ACHN (cell line): Measurements from ENCODE around the gene ENKD1.
"Not testable (repeated sequence)": the region's sequence is repeated elsewhere in the genome, so short reads cannot be mapped to it uniquely, and the experiment has no call there.

Source experiments
- DNase-seq: peaks from one replicate; pipeline ENCODE4 v3.0.0-alpha.2; 2015
- in situ Hi-C: cut with HindIII; loops from 2 replicates; pipeline ENCODE4 v1.10.0; 2017; ENCODE audit warnings: low sequenced_read_pairs, low pct_ligation_motif_present, low pct_unique_long_range_greater_than_20kb

ENKD1 gene, protein sequence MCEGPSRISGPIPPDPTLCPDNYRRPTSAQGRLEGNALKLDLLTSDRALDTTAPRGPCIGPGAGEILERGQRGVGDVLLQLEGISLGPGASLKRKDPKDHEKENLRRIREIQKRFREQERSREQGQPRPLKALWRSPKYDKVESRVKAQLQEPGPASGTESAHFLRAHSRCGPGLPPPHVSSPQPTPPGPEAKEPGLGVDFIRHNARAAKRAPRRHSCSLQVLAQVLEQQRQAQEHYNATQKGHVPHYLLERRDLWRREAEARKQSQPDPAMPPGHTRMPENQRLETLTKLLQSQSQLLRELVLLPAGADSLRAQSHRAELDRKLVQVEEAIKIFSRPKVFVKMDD

DNA sequence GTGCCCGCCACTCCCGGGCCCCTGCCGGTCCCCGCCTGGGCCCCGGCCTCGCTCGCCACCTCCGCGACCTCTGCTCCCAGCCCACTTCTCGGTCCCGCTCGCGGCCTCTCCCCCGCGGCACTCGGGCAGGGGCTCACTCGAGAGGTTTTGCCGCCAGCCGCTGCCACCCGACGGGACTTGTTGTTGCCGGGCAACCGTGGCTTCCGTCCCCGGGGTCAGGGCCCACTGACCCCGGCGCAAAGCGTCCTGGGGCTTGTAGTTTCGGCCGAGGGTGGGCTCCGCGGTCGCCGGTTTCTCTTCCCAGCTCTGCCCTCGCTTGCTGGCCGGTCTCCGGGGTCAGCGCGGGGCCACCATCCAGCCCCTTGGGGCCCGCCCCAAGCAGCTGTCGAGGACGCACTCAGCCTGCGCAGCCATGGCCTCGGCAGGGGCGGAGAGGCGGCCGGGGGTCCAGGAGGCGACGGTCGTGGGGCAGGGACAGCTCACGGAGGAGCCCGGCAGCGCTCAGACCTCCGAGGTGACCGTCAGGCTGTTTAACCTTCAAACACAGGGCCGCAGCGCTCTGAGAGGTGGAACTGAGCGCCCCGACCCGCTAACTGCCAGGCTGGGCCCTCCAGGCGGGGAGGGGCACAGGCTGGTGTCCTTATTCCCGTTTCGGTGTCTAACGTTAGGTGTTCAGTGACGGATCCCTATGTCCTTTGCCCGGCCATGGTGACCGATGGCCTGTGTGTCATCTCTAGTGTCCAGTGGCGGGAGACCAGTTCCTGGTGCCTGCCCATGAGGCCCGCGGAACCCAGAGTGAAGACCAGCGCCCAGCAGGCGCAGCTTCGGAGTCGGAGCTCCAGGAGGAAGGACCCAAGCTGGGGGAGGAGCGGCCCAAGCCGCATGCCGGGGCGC lies at the start of gene ENKD1, which contains the start of gene C16orf86:
ENKD1 (minus strand) TSS at position 192 of the 894 bp plus-strand sequence. CDS start 308 bp downstream, outside the sequence.
C16orf86 (plus strand) TSS at position 256 of the 894 bp plus-strand sequence; CDS start at position 413, 157 bp downstream.
- in situ Hi-C loops = no loop called here
- DNase-seq = peak; percentile 82

DNA sequence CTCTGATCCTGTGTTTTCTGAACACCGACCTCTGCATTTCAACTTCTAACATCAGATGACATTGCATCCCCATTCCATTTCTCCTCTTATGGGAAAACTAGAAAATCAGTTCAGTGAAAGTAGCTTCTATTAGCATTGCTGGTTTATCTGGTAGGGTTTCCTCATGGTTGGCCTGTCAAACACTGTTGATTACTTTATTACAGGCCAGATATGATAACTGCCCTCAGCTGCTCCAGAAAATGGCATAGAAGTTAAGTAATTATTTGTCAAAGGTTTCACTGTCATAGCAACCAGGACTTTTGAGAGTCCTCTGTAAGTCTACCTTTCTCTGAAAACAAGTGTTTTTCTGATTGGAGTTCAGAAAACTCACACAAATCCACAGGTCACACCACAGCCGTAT lies 49.5 kb upstream of the ENKD1 start:
- in situ Hi-C loops = no loop called here
- DNase-seq = no peak

DNA sequence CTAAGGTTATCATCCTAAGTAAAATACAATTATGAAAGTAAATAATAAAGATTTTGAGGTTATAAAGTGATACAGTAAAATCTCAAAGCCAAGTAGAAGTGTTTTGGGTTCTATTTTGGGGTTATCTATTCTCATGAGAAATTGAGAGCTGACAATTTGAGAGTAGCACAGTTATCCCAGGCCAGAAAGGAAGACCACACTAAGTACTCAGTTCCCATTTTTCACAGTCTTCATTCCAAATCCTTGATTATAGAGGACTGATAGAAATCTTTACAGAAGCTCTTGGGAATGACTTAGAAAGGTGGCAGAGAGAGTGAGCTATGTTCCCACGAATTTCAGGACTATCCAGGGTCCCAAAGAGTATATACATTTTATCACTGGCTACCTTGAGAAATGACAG lies 48.0 kb upstream of the ENKD1 start:
- DNase-seq = no peak
- in situ Hi-C loops = no loop called here

DNA sequence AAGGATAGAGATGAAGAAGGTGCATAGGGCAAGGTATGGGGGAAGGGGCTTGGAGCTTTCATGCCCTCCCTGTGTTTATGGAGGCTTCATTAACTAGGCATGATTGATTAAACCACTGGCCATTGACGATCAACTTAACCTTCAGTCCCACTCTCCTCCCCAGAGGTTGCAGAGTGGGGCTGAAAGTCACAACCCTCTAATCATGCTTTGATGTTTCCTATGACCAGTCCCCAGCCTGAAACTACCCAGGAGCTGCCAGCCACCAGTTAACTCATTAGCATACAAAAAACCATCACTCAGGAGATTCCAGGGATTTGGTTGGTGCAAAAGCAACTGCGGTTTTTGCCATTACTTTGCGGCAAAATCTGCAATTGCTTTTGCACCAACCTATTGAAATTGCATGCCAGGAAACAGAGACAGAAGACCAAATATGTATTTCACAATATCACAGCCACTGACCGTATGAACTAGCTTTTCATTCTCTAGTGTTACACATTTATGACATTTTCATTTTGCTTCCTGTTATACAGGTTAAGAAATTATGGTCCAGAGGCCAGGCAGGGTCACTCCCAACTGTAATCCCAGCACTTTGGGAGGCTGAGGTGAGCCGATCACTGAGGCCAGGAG lies 47.2 kb upstream of the ENKD1 start:
- in situ Hi-C loops = no loop called here
- DNase-seq = no peak

DNA sequence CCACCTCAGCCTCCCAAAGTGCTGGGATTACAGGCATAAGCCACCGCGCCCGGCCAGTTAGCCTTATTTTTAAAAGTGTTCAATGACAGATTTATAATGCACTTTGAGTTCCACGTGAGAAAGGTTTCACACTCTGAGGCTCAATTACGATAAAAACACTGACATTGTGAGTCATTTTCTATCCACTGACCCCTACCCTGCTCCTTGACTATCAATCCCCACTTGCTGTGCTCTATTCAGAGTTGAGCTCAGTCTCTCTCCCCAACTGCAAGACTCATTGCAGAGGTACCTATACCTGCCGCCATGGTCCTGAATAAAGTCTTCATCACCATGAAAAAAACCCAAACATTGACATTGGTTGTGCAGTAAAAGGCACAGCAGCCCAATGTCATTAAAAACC lies 44.1 kb upstream of the ENKD1 start:
- DNase-seq = no peak
- in situ Hi-C loops = no loop called here

DNA sequence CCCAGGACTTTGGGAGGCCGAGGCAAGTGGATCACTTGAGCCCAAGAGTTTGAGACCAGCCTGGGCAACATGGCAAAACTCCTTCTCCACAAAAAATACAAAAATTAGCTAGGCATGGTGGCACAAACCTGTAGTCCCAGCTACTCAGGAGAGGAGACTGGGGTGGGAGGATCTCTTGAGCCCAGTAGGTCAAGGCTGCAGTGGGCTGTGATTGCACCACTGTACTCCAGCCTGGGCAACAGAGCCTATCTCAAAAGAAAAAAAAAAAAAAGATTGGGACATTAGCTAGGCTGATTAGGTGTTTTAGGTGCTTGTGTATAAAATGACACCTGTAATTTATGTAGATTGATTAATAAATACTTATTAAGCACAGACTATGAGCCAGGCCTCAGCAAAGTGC lies 42.5 kb upstream of the ENKD1 start:
- DNase-seq = no peak
- in situ Hi-C loops = no loop called here

DNA sequence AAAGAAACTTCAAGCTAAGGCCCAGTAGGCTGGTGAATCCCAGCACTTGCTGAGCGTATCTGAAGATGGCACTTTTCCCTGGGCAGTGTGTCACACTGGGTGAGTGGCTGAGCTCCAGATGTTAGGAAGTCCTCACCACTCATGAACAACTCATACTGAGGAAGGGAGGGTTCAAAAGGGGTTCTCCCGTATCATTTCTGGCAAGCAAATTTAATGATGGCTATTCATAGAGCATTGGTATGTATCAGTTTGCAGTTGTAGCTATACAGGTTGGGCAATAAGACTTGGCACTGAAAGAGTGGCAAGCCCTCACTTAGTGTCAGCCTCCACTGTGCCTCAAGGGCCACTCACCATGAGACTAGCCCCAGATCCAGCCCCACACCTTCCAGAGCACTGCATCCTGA lies 41.8 kb upstream of the ENKD1 start:
- in situ Hi-C loops = no loop called here
- DNase-seq = no peak

DNA sequence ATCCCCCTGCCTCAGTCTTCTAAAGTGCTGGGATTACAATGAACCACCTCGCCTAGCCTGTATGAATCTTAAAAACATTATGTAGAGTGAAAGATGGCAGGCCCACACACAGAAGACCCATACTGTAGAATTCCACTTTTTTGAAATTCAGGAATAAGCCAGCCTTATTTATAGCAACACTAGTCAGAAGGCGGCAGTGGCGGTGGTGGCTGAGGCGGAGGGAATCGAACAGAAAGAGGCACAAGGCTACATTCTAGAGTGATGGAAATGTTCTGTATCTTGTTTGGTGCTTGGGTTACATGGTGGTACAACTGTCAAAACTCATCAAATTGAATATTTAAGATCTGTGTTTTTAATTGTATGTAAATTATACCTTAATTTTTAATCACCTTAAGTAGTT lies 41.2 kb upstream of the ENKD1 start:
- in situ Hi-C loops = no loop called here
- no peak for DNase-seq

DNA sequence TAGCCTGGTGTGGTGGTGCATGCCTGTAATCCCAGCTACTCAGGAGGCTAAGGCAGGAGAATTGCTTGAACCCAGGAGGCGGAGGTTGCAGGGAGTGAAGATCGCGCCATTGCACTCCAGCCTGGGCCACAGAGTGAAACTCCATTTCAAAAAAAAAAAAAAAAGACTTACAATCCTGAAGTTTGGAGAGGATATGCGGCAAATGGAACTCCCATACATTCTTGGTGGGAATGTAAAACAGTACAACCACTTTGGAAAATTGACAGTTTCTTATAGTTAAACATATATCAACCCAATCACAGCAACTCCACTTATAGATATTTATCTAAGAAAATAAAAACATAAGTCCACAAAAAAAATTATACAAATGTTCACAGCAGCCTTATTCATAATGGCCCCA lies 40.7 kb upstream of the ENKD1 start:
- in situ Hi-C loops = no loop called here

DNA sequence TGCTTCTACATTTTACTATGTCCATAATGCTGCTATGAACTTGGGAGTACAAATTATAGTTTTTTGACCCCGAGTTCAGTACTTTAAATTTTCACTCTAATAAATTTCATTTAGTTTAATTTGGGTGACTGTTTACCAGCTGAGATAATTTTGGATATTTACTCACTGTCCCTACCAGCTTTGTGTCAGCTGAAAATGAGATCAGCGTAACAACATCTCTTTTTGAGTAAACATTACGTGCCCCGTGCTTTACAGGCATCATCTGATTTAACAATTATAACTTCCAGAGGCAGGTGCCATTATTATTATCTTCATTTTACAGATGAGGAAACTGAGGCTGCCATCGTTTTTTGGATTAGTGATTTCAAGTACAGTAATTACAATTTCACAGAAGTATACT lies 37.6 kb upstream of the ENKD1 start:
- no peak for DNase-seq
- in situ Hi-C loops = no loop called here

More for the DNA sequence above, 40.7 kb upstream of the ENKD1 start:
- no peak for DNase-seq

DNA sequence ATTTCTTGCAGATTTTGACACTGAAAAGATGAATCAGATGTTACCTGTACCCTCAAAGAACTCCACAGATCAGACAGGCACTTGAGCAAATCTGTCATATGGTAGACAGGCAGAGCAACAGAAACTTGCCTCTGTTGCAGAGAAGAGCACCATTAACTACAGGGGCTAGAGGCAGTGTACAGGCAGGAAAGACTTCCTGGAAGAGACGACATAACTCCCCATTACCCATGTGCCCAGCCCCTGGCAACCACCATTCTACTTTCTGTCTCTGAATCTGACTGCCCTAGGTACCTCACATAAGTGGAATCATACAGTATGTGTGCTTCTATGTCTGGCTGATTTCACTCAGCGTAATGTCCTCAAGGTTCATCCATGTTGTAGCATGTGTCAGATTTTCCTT lies 37.1 kb upstream of the ENKD1 start:
- no peak for DNase-seq

DNA sequence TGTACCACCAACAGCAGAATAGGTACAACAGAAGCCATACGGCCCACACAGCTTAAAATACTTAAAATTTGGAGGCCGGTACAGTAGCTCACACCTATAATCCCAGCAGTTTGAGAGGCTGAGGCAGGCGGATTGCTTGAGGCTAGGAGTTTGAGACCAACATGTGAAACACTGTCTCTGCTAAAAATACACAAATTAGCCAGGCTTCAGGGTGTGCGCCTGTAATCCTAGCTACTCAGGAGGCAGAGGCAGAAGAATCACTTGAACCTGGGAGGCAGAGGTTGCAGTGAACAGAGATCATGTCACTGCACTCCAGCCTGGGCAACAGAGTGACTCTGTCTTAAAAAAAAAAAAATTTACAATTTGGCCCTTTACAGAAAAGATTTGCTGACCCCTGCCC lies 35.6 kb upstream of the ENKD1 start:
- no peak for DNase-seq
- in situ Hi-C loops = no loop called here

More for the DNA sequence above, 37.1 kb upstream of the ENKD1 start:
- in situ Hi-C loops = no loop called here

DNA sequence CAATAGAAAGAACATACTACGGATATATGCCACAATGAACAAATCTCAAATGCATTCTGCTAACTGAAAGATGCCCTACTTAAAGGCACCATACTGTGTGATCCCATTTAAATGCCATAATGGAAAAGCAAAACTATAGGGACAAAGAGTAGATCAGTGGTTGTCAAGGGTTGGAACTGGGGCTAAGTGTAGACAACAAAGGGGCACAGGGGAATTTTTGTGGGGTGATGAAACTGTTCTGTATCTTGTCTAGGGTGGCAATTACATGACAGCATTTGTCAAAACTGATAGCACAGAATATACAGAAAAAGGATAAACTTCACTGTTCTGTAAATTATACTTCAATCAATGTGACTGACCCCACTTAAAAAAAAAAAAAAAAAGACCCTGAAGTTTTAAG lies 34.9 kb upstream of the ENKD1 start:
- in situ Hi-C loops = no loop called here
- DNase-seq = no peak

DNA sequence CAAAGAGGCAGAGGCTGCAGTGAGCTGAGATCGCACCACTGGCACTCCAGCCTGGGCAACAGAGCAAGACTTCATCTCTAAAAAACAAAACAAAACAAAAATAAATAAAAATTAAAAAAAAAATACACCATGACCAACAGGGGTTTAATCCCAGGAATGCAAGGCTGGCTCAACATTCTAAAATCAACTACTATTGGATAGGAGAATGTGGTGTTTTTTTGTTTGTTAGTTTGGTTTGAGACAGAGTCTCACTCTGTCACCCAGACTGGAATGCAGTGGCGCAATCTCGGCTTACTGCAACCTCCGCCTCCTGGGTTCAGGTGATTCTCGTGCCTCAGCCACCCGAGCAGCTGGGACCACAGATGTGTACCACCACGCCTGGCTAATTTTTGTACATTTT lies 32.7 kb upstream of the ENKD1 start:
- no peak for DNase-seq
- in situ Hi-C loops = no loop called here

DNA sequence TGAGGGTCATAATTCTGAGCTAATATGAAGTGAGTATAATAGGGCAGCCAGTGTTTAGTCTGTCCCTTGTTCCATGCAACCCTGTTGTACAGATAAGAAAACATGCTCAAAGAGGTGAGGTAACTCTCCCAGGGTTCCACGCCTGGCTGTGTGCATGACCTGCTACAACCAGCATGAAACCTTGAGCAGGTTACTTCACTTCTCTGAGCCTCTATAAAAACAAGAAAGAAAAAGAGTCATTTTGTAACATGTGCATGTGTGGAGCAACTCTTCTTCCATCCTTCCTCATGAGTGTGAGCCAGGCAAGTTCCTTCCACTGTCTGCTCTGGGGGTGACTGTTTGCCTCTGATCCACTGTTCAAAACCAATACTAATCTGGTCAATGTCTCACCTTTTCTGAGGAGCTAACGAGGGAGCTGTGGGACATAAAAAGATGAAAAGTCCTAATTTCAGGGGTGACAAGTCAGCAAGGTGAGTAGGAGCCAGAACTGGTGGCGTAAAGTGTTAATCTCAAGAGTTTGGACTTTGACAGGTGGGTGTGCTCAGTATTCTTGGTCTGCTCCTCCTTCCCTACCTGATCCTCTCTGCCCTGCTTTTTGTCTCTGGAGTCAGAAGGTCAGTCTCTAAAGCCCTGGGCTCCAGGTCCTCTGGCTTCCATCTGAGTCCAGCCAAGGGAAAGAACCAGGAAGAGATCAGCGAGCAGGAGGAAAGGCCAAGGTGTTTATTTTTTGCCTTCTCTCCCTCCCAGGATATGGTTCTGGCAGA lies 31.1 kb upstream of the ENKD1 start:
- in situ Hi-C loops = no loop called here
- no peak for DNase-seq

DNA sequence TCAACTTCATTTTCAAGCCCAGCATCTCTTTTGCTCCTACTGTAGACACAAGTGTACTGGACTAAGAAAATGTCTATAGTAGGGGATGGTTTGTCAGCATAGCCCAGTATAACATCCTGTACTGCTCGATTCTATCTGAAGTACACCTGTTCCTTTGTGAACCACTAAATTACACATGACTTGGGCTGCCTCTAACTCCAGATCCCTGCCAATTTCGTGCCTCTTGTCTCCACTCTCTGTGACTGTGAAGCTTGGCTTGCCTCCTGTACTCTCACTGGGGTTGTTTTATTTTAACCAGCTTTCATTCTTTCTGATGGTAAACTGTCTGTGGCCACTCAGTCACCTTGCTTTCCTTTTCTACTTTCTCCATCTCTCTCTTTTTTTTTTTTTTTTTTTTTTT lies 28.1 kb upstream of the ENKD1 start:
- in situ Hi-C loops = no loop called here
- no peak for DNase-seq

DNA sequence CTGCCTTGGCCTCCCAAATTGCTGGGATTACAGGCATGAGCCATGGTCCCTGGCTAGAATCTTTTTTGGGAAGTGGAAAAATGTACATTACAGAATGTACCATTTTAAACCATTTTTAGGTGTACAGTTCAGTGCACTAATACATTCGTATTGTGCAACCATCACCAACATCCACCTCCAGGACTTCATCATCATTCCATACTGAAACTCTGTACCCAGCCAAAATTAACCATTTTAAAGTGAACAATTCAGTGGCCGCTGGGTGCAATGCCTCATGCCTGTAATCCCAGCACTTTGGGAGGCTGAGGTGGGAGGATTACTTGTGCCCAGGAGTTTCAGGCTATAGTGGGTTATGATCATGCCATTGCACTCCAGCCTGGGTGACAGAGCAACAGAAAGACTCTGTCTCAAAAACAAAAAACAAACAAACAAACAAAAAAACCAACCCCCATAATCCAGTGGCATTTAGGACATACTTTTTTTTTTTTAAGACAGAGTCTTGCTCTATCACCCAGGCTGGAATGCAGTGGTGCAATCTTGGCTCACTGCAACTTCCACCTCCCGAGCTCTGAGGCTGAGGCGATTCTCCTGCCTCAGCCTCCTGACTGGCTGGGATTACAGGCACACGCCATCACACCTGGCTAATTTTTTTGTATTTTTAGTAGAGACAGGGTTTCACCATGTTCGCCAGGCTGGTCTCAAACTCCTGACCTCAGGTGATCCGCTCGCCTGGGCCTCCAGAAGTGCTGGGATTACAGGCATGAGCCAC lies 27.2 kb upstream of the ENKD1 start:
- DNase-seq, in situ Hi-C loops: not testable (repeated sequence)
